Cardiac septum (tissue), 1 donor: ENCODE data around the gene KIF21B. TPM values are rescaled to one million over a fixed set of nuclear protein-coding genes. Genes with fewer than 3 reads are reported as not detected.

Experiments
- DNase-seq: peaks from one replicate; pipeline ENCODE4 v3.0.0-alpha.2; 2020; ENCODE audit warnings: low spot score
- intact Hi-C: fragments of 100-400 bp; cut with DNase I; formaldehyde crosslinking; loops from one replicate; pipeline ENCODE4 v1.14.0; 2022
- total RNA-seq: library from RNA; stranded (reverse); fragmentation: NEBNext Ultra II Directional; extraction: Animal tissue kit (Norgen Biotek cat#: 25700); gene quantifications from one replicate; pipeline ENCODE4 v1.2.1, GENCODE V29; 2021
- donor health status: DM: no; HTN: no; CAD: no.

The KIF21B gene
- total RNA-seq, 1 donor from 2014 or later = 0.73 TPM

- no peak for DNase-seq
- intact Hi-C loops = no loop called here
These were observed 1.7 kb downstream of the KIF21B start for GRCh38 chr1:201021630-201022492.

GRCh38 chr1:201020721-201021629 is 2.5 kb downstream of the KIF21B start:
- no peak for DNase-seq
- intact Hi-C loops = no loop called here

- DNase-seq = no peak
- intact Hi-C loops = no loop called here
These were observed 3.4 kb downstream of the KIF21B start for GRCh38 chr1:201020040-201020591.

GRCh38 chr1:201019321-201019977 is 4.1 kb downstream of the KIF21B start:
- intact Hi-C loops = no loop called here
- DNase-seq = peak; percentile 93

GRCh38 chr1:201017828-201018163 is 5.7 kb downstream of the KIF21B start:
- DNase-seq = no peak
- intact Hi-C loops = no loop called here

GRCh38 chr1:201016943-201017827 is 6.3 kb downstream of the KIF21B start:
- intact Hi-C loops = no loop called here
- no peak for DNase-seq

- no peak for DNase-seq
These were observed 7.3 kb downstream of the KIF21B start for GRCh38 chr1:201016211-201016651.

GRCh38 chr1:201015551-201016091 is 7.9 kb downstream of the KIF21B start:
- no peak for DNase-seq
- intact Hi-C loops = no loop called here

More at GRCh38 chr1:201016211-201016651, 7.3 kb downstream of the KIF21B start:
- intact Hi-C loops = no loop called here

GRCh38 chr1:201014816-201015200 is 8.7 kb downstream of the KIF21B start:
- intact Hi-C loops = no loop called here

GRCh38 chr1:201013991-201014815 is 9.3 kb downstream of the KIF21B start:
- intact Hi-C loops = loop anchor here (2.0 kb wide), 1 partner anchor 37 kb away; no protein-coding TSS in a partner anchor
- no peak for DNase-seq

More at GRCh38 chr1:201014816-201015200, 8.7 kb downstream of the KIF21B start:
- DNase-seq = no peak

- intact Hi-C loops = loop anchor here (2.0 kb wide), 1 partner anchor 36 kb away; no protein-coding TSS in a partner anchor
- DNase-seq = peak; percentile 90
These were observed 10.5 kb downstream of the KIF21B start for GRCh38 chr1:201013031-201013485.

GRCh38 chr1:201011616-201012015 is 11.9 kb downstream of the KIF21B start:
- intact Hi-C loops = loop anchor here (2.0 kb wide), 1 partner anchor 35 kb away; no protein-coding TSS in a partner anchor
- no peak for DNase-seq

- intact Hi-C loops = no loop called here
- DNase-seq = no peak
These were observed 13.4 kb downstream of the KIF21B start for GRCh38 chr1:201009962-201010645.

GRCh38 chr1:201008666-201009360 is 14.7 kb downstream of the KIF21B start:
- DNase-seq = no peak
- intact Hi-C loops = no loop called here

- DNase-seq = no peak
- intact Hi-C loops = no loop called here
These were observed 16.0 kb downstream of the KIF21B start for GRCh38 chr1:201007481-201007880.

GRCh38 chr1:201006450-201006849 is 17.1 kb downstream of the KIF21B start:
- intact Hi-C loops = no loop called here
- DNase-seq = no peak
